Upper lobe of left lung (tissue), 4 donors: ENCODE measurements around the gene CA11.

Experiments used
- EP300 ChIP-seq, 4 donors: sonication (generic); formaldehyde crosslinking; IDR thresholded peaks; one replicate each; pipeline ENCODE4 v1.5.1; 2017; ENCODE audit warnings: antibody characterized with exemption in 4 of 4, control low read depth in 2 of 4
- TF ChIP-seq, protein P1 (sequence below), 6 experiments: fragments of 450-650 bp in 4 of 6; fragments of 200-600 bp in 2 of 6; sonication (generic) in 2 of 6; IDR thresholded peaks; one replicate each; pipeline ENCODE4 v1.5.1; 2016 to 2019; ENCODE audit warnings: antibody characterized with exemption in 6 of 6

DNA sequence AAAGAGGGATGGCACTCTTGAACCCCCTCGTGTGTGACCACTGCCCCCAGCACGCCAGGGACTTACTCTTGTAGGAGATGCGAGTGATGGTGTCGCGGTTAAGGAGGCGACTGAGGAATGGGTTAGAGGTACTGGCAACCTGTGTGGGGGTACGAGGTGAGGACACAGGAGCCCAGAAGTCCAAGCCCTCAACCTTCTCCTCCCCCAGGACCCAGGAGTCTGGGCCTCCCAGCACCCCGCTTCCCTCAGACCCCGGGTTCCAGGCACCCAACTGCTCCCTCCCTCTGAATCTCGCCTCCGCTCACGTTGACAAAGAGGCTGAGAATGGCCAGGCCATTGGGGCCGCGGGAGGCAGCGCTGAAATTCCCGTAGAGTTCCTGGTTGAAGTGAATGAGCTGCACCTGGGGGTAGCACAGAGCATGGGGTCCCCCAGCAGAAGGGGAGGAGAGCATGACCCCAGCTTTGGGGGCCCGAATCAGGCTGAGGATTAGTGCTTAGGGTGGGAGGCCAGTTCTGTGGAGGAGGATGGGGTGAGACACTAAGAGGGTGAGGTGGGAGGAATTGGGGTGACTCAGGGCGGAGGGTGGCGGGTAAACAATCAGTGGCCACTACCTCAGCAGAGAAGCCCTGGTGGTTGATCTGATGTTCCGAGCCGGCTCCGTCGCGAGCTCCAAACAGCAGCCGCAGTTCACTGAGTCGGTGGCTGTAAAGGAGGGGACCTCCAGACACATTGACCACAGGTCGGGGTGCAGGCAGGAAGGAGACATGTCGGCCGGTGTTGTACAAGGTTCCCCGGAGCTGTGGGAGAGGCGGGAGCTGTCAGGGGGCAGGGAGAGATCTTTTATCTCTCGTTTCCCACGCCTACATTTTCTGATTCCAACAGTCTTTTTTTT lies 6.3 kb downstream of the CA11 start:
- TF ChIP-seq, protein P1, sequence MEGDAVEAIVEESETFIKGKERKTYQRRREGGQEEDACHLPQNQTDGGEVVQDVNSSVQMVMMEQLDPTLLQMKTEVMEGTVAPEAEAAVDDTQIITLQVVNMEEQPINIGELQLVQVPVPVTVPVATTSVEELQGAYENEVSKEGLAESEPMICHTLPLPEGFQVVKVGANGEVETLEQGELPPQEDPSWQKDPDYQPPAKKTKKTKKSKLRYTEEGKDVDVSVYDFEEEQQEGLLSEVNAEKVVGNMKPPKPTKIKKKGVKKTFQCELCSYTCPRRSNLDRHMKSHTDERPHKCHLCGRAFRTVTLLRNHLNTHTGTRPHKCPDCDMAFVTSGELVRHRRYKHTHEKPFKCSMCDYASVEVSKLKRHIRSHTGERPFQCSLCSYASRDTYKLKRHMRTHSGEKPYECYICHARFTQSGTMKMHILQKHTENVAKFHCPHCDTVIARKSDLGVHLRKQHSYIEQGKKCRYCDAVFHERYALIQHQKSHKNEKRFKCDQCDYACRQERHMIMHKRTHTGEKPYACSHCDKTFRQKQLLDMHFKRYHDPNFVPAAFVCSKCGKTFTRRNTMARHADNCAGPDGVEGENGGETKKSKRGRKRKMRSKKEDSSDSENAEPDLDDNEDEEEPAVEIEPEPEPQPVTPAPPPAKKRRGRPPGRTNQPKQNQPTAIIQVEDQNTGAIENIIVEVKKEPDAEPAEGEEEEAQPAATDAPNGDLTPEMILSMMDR (IDR thresholded peaks at IDR 0.05): no peak
- TF ChIP-seq EP300 (IDR thresholded peaks at IDR 0.05): no peak
